Left ventricle myocardium inferior (tissue), 1 donor: ENCODE data around the gene SLC35F4. TPM values are rescaled to one million over a fixed set of nuclear protein-coding genes. Genes with fewer than 3 reads are reported as not detected.
"Not testable (repeated sequence)": the region's sequence is repeated elsewhere in the genome, so short reads cannot be mapped to it uniquely, and the experiment has no call there.

Experiments
- DNase-seq: peaks from one replicate; pipeline ENCODE4 v3.0.0-alpha.2; 2020
- H3K27ac ChIP-seq: fragments of 200-600 bp; replicated peaks from 2 replicates; pipeline ENCODE4 v1.8.0; 2021
- H3K27me3 ChIP-seq: fragments of 200-600 bp; 2 replicates; pipeline ENCODE4 v1.8.0; 2021; ENCODE audit warnings: low read depth
- H3K36me3 ChIP-seq: fragments of 200-600 bp; 2 replicates; pipeline ENCODE4 v1.8.0; 2021
- H3K4me1 ChIP-seq: fragments of 200-600 bp; 2 replicates; pipeline ENCODE4 v1.8.0; 2021
- H3K4me3 ChIP-seq: fragments of 200-600 bp; 2 replicates; pipeline ENCODE4 v1.8.0; 2021; ENCODE audit warnings: mild to moderate bottlenecking, moderate library complexity
- H3K9me3 ChIP-seq: fragments of 200-600 bp; replicated peaks from 2 replicates; pipeline ENCODE4 v1.8.0; 2021
- intact Hi-C: fragments of 100-400 bp; cut with micrococcal nuclease; formaldehyde crosslinking; loops from one replicate; pipeline ENCODE4 v1.11.0; 2022
- total RNA-seq: library from RNA; stranded (reverse); fragmentation: NEBNext Ultra II Directional; extraction: Animal tissue kit (Norgen Biotek cat#: 25700); gene quantifications from one replicate; pipeline ENCODE4 v1.2.1, GENCODE V29; 2021
- TF ChIP-seq, protein P1 (sequence below): fragments of 200-600 bp; IDR thresholded peaks from 2 replicates; pipeline ENCODE4 v1.8.0; 2021; ENCODE audit warnings: antibody characterized with exemption, mild to moderate bottlenecking, borderline replicate concordance
- donor health status: DM: no; HTN: yes; CAD: no; lungs with severe emphysema.

The SLC35F4 gene
- total RNA-seq, 1 donor from 2014 or later, result not detected

DNA sequence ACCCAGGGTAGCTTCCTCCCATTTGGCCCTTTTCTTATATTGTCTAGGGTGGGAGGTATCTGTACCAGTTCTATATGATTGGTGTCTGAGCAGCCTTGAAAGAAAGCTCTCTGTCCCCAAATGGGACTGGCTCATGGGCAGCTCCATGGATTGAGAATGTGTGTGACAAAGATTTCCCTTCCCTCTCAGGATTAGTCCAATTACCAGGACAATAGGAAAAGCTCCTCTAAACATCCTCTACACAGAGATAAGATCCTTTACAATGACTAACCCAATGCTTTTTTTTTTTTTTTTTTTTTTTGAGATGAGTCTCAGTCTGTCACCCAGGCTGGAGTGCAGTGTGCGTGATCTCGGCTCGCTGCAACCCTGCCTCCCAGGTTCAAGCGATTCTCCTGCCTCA, 112.1 kb downstream of the SLC35F4 start:
- TF ChIP-seq, protein P1, sequence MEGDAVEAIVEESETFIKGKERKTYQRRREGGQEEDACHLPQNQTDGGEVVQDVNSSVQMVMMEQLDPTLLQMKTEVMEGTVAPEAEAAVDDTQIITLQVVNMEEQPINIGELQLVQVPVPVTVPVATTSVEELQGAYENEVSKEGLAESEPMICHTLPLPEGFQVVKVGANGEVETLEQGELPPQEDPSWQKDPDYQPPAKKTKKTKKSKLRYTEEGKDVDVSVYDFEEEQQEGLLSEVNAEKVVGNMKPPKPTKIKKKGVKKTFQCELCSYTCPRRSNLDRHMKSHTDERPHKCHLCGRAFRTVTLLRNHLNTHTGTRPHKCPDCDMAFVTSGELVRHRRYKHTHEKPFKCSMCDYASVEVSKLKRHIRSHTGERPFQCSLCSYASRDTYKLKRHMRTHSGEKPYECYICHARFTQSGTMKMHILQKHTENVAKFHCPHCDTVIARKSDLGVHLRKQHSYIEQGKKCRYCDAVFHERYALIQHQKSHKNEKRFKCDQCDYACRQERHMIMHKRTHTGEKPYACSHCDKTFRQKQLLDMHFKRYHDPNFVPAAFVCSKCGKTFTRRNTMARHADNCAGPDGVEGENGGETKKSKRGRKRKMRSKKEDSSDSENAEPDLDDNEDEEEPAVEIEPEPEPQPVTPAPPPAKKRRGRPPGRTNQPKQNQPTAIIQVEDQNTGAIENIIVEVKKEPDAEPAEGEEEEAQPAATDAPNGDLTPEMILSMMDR, result no peak
- no peaks in the 10 kb centered on the region for H3K27me3 ChIP-seq
- no peak for DNase-seq
- no peaks in the 10 kb centered on the region for H3K36me3 ChIP-seq
- H3K9me3 ChIP-seq, result no peaks in the 10 kb centered on the region
- H3K4me1 ChIP-seq, result no peaks in the 10 kb centered on the region
- no peak overlapping the region for H3K4me3 ChIP-seq
- intact Hi-C loops, result loop anchor here (10.0 kb wide), 1 partner anchor 151 kb away; no protein-coding TSS in a partner anchor
- H3K27ac ChIP-seq, result no peak overlapping the region

DNA sequence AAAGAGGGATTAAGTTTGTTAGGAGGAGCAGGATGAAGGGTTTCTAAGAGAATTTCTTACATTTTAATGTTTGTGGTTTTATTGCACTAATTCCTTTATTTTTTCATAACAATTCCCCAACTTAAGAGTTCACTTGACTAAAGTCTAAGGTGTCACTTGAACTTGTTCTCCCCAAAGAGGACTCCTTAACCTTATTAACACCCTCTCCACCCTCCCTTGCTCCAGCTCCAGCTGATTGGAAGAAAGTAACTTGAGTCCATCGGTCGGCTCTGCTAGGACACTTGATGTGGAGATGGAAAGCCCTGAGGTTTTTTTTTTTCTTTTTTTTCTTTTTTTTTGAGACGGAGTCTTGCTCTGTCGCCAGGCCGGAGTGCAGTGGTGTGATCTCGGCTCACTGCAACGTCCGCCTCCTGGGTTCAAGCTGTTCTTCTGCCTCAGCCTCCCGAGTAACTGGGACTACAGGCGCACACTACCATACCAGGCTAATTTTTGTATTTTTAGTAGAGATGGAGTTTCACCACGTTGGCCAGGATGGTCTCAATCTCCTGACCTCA, 113.7 kb downstream of the SLC35F4 start:
- not testable (repeated sequence) for H3K4me3 ChIP-seq, H3K4me1 ChIP-seq, H3K9me3 ChIP-seq, DNase-seq, H3K36me3 ChIP-seq, H3K27ac ChIP-seq, H3K27me3 ChIP-seq
- intact Hi-C loops, result loop anchor here (10.0 kb wide), 1 partner anchor 153 kb away; no protein-coding TSS in a partner anchor

DNA sequence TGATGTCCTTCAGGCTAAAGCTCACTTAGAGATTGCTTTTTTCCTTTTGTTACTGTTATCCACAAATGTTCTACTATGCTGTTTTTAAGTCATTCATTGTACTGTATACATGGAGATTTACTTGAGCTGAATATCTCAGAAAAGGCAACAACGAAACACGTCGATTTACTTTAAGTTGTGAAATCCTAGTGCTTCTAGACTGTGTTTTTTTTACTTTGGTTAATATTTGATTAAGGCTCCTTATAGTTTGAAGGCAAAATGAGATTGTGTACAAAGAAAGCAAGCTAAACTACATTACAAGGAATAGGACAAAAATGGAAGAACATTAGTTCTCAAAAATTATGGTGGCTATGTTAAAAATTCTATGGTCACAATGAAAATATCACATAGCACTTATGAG, 114.5 kb downstream of the SLC35F4 start:
- Histone ChIP-seq H3K27ac (no peak overlapping the region), H3K4me3 (no peak overlapping the region), H3K36me3 (no peaks in the 10 kb centered on the region), H3K9me3 (no peaks in the 10 kb centered on the region), H3K4me1 (peaks cover 4% of the 10 kb centered on the region), H3K27me3 (no peaks in the 10 kb centered on the region)
- intact Hi-C loops, result loop anchor here (10.0 kb wide), 1 partner anchor 153 kb away; no protein-coding TSS in a partner anchor
- no peak for DNase-seq
- TF ChIP-seq, protein P1, result no peak

DNA sequence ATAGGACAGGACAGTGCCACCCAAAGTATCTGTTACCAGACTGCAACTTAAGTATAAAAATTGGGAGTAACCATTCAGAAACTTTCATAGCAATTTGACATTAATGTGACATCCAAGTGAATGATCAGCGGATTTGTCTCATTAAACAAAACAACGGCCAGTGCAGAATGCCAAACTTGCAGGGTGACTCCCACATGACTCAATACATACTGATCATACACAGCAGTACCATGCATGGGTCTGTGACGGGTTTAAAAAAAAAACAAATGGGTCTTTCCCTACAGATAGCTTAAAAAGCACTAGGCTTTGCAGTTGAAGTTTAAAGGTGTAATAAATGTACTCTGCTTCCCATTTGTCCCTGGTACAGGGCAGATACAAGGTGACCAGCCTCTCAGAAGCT, 116.6 kb downstream of the SLC35F4 start:
- TF ChIP-seq, protein P1, result no peak
- Histone ChIP-seq H3K27me3 (no peaks in the 10 kb centered on the region), H3K4me1 (peaks cover 4% of the 10 kb centered on the region), H3K27ac (no peak overlapping the region), H3K4me3 (no peak overlapping the region), H3K36me3 (no peaks in the 10 kb centered on the region), H3K9me3 (peaks cover 10% of the 10 kb centered on the region)
- intact Hi-C loops, result no loop called here
- DNase-seq, result no peak

DNA sequence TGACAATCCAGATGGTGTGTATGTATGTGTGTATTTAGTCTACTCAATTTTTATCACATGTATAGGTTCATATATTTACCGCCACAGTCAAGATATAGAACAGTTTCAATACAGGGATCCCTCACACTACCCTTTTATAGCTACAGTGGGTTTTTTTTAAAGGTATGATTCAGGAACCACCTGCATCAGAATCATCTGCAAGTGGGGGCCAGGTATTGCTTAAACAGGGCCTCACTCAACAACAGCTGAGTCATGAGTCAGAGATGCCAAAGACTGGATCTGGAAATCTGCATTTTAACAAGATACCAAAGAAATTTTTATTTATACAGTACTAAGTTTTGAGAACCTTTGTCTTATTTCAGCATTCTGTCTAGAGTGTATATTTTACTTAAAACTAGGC, 117.6 kb downstream of the SLC35F4 start:
- DNase-seq, result no peak
- H3K4me1 ChIP-seq, result peaks cover 4% of the 10 kb centered on the region
- intact Hi-C loops, result no loop called here
- H3K36me3 ChIP-seq, result no peaks in the 10 kb centered on the region
- no peak overlapping the region for H3K4me3 ChIP-seq
- peaks cover 11% of the 10 kb centered on the region for H3K9me3 ChIP-seq
- TF ChIP-seq, protein P1, result no peak
- no peak overlapping the region for H3K27ac ChIP-seq
- H3K27me3 ChIP-seq, result no peaks in the 10 kb centered on the region

DNA sequence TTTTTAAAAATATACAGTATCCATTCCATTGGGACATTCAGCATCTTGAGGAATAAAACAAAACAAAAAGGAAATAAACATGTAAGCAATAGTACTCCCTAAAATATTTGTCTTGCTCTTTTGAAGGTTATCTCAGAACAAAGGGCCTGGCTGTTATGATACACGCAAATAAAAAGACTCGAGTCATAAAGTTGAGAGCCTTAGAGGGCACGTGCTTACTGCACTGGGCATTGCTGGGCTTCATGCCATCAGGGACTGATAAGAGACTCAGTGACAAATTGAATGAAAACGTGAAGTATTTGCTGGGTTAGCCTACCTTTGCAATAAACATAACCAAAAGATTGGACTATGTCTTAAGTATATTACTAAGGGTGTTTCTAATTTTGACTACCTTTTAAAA, 118.9 kb downstream of the SLC35F4 start:
- no peaks in the 10 kb centered on the region for H3K36me3 ChIP-seq

More for the DNA sequence above, 118.9 kb downstream of the SLC35F4 start:
- TF ChIP-seq, protein P1, result no peak
- Histone ChIP-seq H3K4me1 (peaks cover 4% of the 10 kb centered on the region), H3K27ac (no peak overlapping the region), H3K4me3 (no peak overlapping the region), H3K9me3 (peaks cover 11% of the 10 kb centered on the region), H3K27me3 (no peaks in the 10 kb centered on the region)
- intact Hi-C loops, result no loop called here
- no peak for DNase-seq
